GM12801 (cell line): ENCODE data around the gene UBN1.

Source experiments
- TF ChIP-seq, protein P1 (sequence below): IDR thresholded peaks from one replicate; pipeline ENCODE4 v1.5.1; 2011; ENCODE audit warnings: control low read depth; ENCODE audit not compliant: insufficient read length; ENCODE audit errors: extremely low read depth

UBN1 gene

DNA sequence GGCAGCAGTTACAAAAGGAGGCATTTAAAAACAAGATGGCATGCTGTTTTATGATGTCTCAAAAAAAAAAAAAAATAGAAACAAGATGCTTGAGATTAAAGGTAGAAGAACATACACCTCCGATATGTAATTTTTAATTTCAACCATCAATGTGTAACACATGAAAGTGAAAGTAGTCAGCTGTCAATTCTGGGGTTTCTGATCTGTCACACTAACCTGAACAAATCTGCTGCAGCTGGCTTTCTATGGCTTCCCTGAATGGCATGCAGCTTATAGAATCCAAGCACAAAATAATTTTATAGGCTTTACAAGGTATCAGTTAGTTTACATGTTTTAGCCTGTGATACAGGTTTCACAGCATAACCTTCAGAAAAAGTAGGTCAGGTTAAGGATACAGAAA, 13.7 kb upstream of the UBN1 start:
- TF ChIP-seq, protein P1, sequence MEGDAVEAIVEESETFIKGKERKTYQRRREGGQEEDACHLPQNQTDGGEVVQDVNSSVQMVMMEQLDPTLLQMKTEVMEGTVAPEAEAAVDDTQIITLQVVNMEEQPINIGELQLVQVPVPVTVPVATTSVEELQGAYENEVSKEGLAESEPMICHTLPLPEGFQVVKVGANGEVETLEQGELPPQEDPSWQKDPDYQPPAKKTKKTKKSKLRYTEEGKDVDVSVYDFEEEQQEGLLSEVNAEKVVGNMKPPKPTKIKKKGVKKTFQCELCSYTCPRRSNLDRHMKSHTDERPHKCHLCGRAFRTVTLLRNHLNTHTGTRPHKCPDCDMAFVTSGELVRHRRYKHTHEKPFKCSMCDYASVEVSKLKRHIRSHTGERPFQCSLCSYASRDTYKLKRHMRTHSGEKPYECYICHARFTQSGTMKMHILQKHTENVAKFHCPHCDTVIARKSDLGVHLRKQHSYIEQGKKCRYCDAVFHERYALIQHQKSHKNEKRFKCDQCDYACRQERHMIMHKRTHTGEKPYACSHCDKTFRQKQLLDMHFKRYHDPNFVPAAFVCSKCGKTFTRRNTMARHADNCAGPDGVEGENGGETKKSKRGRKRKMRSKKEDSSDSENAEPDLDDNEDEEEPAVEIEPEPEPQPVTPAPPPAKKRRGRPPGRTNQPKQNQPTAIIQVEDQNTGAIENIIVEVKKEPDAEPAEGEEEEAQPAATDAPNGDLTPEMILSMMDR, result no peak

DNA sequence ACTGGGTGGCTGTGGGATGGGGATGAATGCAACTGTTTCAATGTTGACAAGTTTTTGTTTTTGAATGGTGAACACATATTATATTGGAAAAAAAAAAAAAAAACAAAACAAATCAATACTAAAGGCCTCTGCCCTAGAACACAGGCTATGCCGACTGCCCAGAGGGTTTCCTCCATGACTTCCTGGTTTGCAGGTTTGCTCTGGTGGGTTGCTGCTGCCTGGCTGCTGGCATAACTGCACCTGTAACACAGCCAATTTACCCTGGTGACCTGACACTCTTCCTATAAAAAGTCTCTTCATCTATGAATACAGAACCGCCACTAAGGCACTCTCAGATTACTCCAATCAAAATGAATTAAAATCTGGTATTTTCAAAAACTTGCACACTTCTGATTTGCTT, 10.6 kb upstream of the UBN1 start:
- TF ChIP-seq, protein P1, result no peak

DNA sequence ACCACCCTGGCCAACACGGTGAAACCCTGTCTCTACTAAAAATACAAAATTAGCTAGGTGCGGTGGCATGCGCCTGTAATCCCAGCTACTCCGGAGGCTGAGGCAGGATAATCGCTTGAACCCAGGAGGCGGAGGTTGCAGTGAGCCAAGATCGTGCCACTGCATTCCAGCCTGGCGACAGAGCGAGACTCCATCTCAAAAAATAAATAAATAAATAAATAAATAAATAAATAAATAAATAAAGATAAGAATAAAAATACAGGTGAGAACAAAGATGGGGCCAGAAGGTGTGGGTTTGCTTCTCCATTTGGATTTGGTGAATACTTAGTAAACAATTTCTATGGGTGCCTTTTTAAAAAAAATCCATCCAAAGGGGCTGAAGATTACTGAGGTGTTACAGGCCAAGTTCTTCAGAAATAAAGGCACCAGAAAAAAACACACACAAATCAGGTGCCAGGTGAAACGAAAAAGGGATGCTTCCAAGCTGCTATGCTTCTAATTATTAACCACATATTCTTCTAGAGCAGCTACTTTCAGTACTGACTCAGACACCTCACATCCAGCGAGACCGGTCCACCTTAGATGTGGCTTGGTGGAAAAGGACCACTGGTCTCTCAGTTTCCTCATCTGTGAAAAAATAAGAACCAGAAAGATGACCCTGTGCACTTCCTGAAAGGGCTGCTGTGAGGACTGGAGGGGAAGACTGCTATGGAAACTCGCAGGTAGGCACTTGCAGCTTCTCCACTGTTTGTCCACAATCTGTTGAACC, 9.4 kb upstream of the UBN1 start:
- TF ChIP-seq, protein P1, result no peak

DNA sequence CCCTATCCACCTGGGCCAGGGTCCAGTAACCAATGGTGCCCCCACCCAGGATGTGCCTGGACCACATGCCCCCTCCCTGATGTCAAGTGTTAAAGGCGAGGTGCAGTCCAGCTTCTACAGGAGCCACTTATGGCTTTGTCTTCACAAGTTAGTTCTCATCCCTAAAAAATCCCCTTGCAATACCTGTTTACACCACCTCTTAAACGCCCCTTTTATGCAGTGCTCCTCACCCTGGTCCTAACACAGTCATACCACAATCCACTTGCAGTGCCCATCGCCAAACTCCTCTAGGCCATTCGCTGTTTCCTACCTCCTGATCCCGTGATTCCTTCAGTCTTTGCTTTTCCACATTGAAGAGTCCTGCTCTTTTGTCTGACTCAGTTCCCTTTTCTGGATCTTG, 7.3 kb upstream of the UBN1 start:
- TF ChIP-seq, protein P1, result no peak

DNA sequence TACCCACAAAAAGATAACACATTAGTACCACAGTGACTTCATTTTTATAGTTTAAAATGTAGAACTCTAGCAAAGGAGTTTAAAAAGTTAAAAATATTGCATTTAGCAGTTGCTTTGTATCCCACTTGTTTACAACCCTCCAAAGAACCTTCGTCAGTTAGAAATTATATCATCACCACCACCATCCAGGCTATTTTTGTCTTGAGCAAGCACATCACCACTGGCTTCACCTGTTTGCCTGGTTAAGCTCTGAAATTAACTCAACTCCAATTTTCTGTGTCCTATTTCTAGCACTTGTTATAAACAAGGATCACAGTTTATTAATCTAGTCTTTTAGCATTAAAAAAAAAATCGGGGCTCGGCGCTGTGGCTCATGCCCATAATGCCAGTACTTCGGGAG, 6.3 kb upstream of the UBN1 start:
- TF ChIP-seq, protein P1, result no peak

DNA sequence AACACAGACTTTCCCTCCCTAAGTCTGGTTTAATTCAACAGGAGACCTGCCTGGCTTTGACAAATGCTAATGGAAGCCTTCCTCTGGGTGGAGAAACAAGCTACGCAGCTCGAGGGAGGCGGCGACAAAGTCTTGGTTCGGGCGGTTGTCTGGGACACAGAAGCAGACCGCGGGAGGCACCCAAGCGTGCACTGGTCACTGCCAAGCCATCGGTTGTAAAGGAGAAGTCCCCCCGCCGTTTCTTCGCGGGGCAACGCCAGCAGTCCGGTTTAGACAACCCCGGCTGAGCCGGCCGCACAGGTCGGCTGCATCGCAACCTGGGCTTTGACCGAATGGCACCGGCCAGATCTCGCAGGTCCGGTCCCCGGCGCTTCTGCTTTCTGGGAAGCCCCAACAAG, 779 bp upstream of the UBN1 start:
- TF ChIP-seq, protein P1, result no peak

DNA sequence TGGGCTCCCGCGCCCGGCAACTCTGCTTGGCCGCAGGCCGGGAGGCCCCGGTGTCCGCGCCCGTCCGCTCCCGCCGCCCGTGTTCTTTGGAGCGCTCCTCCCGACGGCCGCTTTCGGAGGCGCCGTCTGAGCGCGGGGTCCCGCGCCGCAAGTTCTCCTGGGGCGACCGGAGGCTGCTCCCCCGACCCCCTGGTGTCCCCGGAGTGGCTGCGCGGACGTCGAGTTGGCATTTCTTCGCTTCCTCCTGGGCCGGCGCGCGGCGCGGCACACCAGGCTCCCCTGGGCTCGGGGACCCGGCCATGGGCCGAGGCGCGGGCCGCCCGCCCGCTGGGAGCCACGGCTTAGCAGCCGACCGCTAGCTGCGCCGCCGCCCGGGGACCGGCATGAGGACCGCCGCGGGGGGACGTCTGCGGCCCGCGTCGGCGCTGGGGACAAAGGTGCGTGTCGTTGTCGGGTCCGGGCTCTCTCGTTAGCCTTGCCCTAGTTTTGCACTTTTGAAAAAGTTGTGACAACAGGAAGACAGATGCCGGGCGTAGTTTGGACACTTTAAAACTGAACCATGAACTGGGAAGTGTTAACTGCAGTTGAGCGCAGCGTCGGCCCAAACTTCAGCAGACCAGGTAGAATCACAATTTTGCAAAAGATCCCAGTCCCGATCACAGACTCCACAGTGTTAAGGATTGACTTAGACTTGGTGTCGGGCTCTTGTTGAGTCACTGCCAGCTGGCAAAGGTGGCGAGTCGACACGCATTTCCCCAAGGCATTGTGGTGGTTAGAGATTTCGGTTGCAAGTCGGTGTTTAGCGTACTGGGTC, 700 bp downstream of the UBN1 start:
- TF ChIP-seq, protein P1, result no peak
